Type B pancreatic cell (in vitro differentiated cells): ENCODE data around the gene PHB1. TPM values are rescaled to one million over a fixed set of nuclear protein-coding genes. Genes with fewer than 3 reads are reported as not detected.

Source experiments
- DNase-seq: peaks from one replicate; pipeline ENCODE4 v3.0.0; 2021; ENCODE audit warnings: mixed read lengths; ENCODE audit not compliant: unreplicated experiment; ENCODE audit errors: extremely low spot score
- H3K27ac Mint-ChIP-seq: 2 replicates; pipeline ENCODE4 v1.8.0; 2021; ENCODE audit warnings: mild to moderate bottlenecking, mixed read lengths
- H3K27me3 Mint-ChIP-seq: 2 replicates; pipeline ENCODE4 v1.8.0; 2021; ENCODE audit warnings: mixed read lengths
- H3K36me3 Mint-ChIP-seq: 2 replicates; pipeline ENCODE4 v1.8.0; 2021; ENCODE audit warnings: mixed read lengths
- H3K4me1 Mint-ChIP-seq: one replicate; pipeline ENCODE4 v1.8.0; 2021; ENCODE audit warnings: mixed read lengths; ENCODE audit not compliant: unreplicated experiment
- H3K4me3 Mint-ChIP-seq: 2 replicates; pipeline ENCODE4 v1.8.0; 2021; ENCODE audit warnings: mild to moderate bottlenecking, mixed read lengths
- H3K9me3 Mint-ChIP-seq: 2 replicates; pipeline ENCODE4 v1.8.0; 2021; ENCODE audit warnings: mixed read lengths
- total RNA-seq: library from RNA; stranded (reverse); gene quantifications from 2 replicates; pipeline ENCODE4 v1.2.1, GENCODE V29; 2021; ENCODE audit warnings: low replicate concordance
- TF ChIP-seq, protein P1 (sequence below): fragments of 200-600 bp; sonication (generic); conservative IDR thresholded peaks from 2 replicates; pipeline ENCODE4 v1.5.0; 2021; ENCODE audit warnings: antibody characterized with exemption, mild to moderate bottlenecking

The PHB1 gene
- total RNA-seq, 1 donor from 2014 or later = 231 TPM

DNA sequence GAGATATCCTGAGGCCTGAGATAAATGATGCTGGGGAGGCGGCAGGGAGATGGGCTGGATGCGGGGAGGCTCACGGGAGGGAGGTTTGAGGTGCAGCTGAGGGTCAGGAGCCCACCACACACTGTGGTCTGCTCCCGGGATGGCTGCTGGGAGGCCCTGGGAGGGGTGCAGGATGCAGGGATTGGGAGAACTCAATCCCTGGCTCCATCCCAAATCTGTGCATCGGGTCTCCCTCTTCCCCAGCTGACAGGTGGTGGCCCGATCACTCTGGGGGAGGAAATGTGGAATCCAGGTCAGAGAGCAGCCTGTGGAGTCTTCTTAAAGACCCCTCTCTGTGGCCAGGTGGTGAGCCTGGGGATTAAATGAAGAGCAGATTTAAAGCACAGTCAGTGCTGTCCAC is 12.0 kb downstream of the PHB1 start:
- Mint-ChIP-seq H3K9me3 (no peaks in the 10 kb centered on the region), H3K27ac (no peak overlapping the region), H3K4me3 (peak overlapping the region; percentile 28), H3K36me3 (peaks cover 23% of the 10 kb centered on the region), H3K27me3 (no peaks in the 10 kb centered on the region), H3K4me1 (peaks cover 42% of the 10 kb centered on the region)
- no peak for DNase-seq
- TF ChIP-seq, protein P1, sequence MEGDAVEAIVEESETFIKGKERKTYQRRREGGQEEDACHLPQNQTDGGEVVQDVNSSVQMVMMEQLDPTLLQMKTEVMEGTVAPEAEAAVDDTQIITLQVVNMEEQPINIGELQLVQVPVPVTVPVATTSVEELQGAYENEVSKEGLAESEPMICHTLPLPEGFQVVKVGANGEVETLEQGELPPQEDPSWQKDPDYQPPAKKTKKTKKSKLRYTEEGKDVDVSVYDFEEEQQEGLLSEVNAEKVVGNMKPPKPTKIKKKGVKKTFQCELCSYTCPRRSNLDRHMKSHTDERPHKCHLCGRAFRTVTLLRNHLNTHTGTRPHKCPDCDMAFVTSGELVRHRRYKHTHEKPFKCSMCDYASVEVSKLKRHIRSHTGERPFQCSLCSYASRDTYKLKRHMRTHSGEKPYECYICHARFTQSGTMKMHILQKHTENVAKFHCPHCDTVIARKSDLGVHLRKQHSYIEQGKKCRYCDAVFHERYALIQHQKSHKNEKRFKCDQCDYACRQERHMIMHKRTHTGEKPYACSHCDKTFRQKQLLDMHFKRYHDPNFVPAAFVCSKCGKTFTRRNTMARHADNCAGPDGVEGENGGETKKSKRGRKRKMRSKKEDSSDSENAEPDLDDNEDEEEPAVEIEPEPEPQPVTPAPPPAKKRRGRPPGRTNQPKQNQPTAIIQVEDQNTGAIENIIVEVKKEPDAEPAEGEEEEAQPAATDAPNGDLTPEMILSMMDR = no peak

- Mint-ChIP-seq H3K4me3 (peak overlapping the region; percentile 28), H3K9me3 (no peaks in the 10 kb centered on the region), H3K27ac (peak overlapping the region; percentile 48), H3K36me3 (peaks cover 20% of the 10 kb centered on the region), H3K27me3 (no peaks in the 10 kb centered on the region), H3K4me1 (peaks cover 42% of the 10 kb centered on the region)
- DNase-seq = no peak
- TF ChIP-seq, protein P1 = no peak
These were observed 12.6 kb downstream of the PHB1 start for GRCh38 chr17:49401971-49402611.

DNA sequence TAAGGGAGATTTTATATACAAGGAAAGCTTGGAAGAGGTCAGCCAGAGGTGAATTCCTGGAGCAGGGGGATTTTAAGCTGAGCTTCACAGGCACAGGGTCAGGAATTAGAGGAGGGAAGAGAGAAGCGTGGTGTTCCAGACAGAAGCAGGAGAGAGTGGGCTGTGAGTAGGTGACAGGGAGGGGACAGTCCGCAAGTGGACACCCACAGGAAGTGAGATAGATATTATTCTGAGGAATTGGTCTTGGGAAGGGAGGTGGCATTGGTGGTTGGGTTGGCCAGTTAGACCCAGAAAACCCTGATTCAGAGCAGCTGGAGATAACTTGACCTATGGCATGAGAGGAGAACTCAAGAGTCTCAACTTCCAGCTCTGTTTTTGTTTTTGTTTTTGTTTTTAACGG is 14.7 kb downstream of the PHB1 start:
- H3K27ac Mint-ChIP-seq = no peak overlapping the region
- no peaks in the 10 kb centered on the region for H3K9me3 Mint-ChIP-seq
- H3K36me3 Mint-ChIP-seq = peaks cover 12% of the 10 kb centered on the region
- TF ChIP-seq, protein P1 = no peak
- no peak overlapping the region for H3K4me3 Mint-ChIP-seq
- H3K4me1 Mint-ChIP-seq = peaks cover 34% of the 10 kb centered on the region
- DNase-seq = no peak
- peaks cover 2% of the 10 kb centered on the region for H3K27me3 Mint-ChIP-seq

GRCh38 chr17:49397586-49397985 is 17.1 kb downstream of the PHB1 start:
- Mint-ChIP-seq H3K4me3 (no peak overlapping the region), H3K27me3 (peaks cover 4% of the 10 kb centered on the region), H3K36me3 (peaks cover 9% of the 10 kb centered on the region), H3K27ac (no peak overlapping the region), H3K9me3 (no peaks in the 10 kb centered on the region), H3K4me1 (peaks cover 27% of the 10 kb centered on the region)
- DNase-seq = no peak
- TF ChIP-seq, protein P1 = no peak

DNA sequence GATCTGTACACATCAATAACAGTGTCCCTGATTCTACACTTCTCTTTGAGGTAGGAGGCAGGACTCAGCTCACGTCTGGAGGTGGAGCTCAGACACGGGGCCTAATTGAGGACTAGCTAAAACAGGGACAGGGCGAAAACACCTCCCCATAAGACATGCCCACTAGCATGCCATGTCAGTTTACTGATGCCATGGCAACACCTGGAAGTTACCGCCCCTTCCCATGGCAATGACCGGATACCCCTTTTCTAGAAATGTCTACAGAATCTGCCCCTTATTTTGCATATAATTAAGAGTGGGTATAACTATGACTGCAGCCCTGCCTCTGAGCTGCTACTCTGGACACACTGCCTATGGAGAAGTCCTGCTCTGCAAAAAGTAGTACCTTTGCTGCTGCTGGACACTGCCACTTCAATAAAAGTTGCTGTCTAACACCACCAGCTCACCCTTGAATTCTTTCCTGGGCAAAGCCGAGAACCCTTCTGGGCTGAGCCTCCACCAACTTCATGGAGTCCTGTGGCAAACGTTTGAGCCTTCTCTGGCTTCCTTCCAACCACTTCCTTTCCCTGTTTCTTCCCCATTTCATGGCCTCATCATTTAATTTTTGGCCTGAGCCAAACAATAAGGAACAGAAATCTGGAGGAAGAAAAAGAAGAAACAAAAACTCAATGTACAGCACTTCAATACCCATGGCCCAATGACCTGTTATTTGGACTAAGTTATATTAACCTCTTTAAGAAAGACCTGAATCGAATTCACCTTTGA is 21.0 kb downstream of the PHB1 start:
- TF ChIP-seq, protein P1 = no peak
- Mint-ChIP-seq H3K36me3 (no peaks in the 10 kb centered on the region), H3K27me3 (peaks cover 4% of the 10 kb centered on the region), H3K4me1 (peaks cover 21% of the 10 kb centered on the region), H3K4me3 (no peak overlapping the region), H3K27ac (no peak overlapping the region), H3K9me3 (no peaks in the 10 kb centered on the region)
- no peak for DNase-seq
